Esophagus squamous epithelium (tissue), 5 donors: ENCODE results near the gene F11R. TPM values are rescaled to one million over a fixed set of nuclear protein-coding genes. Genes with fewer than 3 reads are reported as not detected.
"Not testable (repeated sequence)": the region's sequence is repeated elsewhere in the genome, so short reads cannot be mapped to it uniquely, and the experiment has no call there.

Experiments used
- DNase-seq: peaks from one replicate; lab custom pipeline; 2025; lab: John Stamatoyannopoulos, UW
- H3K27ac ChIP-seq, 4 donors: fragments of 200-600 bp; sonication (generic); one replicate each; pipeline ENCODE4 v1.5.1; 2016 to 2019; ENCODE audit warnings: mild to moderate bottlenecking in 1 of 4
- H3K27me3 ChIP-seq, 4 donors: fragments of 200-600 bp; sonication (generic); 1 replicate in 3 of 4; 2 replicates in 1 of 4; pipeline versions ENCODE4 v1.5.1 to v1.6.0; 2017 to 2021; ENCODE audit warnings: antibody characterized with exemption in 1 of 4
- H3K36me3 ChIP-seq, 3 donors: fragments of 200-600 bp; sonication (generic); one replicate each; pipeline ENCODE4 v1.5.1; 2016 to 2019
- H3K4me1 ChIP-seq, 3 donors: fragments of 200-600 bp; sonication (generic); one replicate each; pipeline ENCODE4 v1.5.1; 2017 to 2019
- H3K4me3 ChIP-seq, 4 donors: fragments of 200-600 bp; sonication (generic); 1 replicate in 3 of 4; 2 replicates in 1 of 4; pipeline ENCODE4 v1.5.1; 2016 to 2019; ENCODE audit warnings: mild to moderate bottlenecking in 2 of 4, moderate library complexity in 1 of 4
- H3K9me3 ChIP-seq, 3 donors: fragments of 200-600 bp; sonication (generic); one replicate each; pipeline ENCODE4 v1.5.1; 2016 to 2019
- POLR2A ChIP-seq, 4 donors: fragments of 450-650 bp; IDR thresholded peaks; one replicate each; pipeline ENCODE4 v1.6.1; 2017; ENCODE audit warnings: antibody characterized with exemption in 4 of 4, mild to moderate bottlenecking in 4 of 4, moderate library complexity in 3 of 4
- WGBS, 2 donors: methylation state at CpG; one replicate each; pipeline ENCODE4 v1.1.5; 2018; 5-methylcytosine and 5-hydroxymethylcytosine counted together
- intact Hi-C: fragments of 100-400 bp; cut with DNase I; formaldehyde crosslinking; loops from one replicate; pipeline ENCODE4 v1.15.0; 2022
- total RNA-seq, 4 donors: library from RNA; depleted of rRNA; stranded (reverse); fragments of >200 nt; gene quantifications; one replicate each; pipeline ENCODE4 v1.1.0, GENCODE V29; 2016
- TF ChIP-seq, protein P1 (sequence below), 6 experiments: fragments of 450-650 bp in 4 of 6; fragments of 200-600 bp in 2 of 6; sonication (generic) in 2 of 6; IDR thresholded peaks; one replicate each; pipeline ENCODE4 v1.5.1; 2016 to 2019; ENCODE audit warnings: antibody characterized with exemption in 6 of 6, mild to moderate bottlenecking in 4 of 6, moderate library complexity in 4 of 6
- donor health status: DM: yes; HTN: yes; CAD: no.

The F11R gene
- total RNA-seq, 4 donors from 2014 or later = 84.9 to 108 (median 94.2) TPM

DNA sequence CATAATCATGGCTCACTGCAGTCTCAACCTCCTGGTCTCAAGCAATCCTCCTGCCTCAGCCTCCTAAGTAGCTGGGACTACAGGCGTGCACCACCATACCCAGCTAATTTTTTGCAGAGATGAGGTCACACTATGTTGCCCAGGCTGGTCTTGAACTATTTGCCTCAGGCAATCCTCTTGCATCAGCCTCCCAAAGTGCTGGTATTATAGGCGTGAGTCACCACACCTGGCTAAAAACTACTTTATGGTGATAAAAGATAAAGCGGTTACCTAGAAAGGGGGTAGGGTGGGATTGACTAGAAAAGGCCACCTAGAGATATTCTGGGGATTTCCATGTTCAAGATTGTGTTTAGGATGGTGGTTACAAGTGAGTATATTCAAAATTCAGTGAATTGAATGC lies 12.8 kb upstream of the F11R start:
- no peaks in the 10 kb centered on the region for H3K27me3 ChIP-seq
- H3K9me3 ChIP-seq = no peaks in the 10 kb centered on the region
- no peak for DNase-seq
- peaks cover 0 to 27% (median 8%) of the 10 kb centered on the region in 3 donors for H3K4me1 ChIP-seq
- H3K27ac ChIP-seq = no peak overlapping the region
- no peak overlapping the region for H3K4me3 ChIP-seq
- 52 to 63% methylated on average over 2 to 3 of the region's 3 CpGs for WGBS, 2 donors
- intact Hi-C loops = loop anchor here (10.0 kb wide), 1 partner anchor 61 kb away; the partner anchor contains the start of gene KLHDC9
- TF ChIP-seq, protein P1, sequence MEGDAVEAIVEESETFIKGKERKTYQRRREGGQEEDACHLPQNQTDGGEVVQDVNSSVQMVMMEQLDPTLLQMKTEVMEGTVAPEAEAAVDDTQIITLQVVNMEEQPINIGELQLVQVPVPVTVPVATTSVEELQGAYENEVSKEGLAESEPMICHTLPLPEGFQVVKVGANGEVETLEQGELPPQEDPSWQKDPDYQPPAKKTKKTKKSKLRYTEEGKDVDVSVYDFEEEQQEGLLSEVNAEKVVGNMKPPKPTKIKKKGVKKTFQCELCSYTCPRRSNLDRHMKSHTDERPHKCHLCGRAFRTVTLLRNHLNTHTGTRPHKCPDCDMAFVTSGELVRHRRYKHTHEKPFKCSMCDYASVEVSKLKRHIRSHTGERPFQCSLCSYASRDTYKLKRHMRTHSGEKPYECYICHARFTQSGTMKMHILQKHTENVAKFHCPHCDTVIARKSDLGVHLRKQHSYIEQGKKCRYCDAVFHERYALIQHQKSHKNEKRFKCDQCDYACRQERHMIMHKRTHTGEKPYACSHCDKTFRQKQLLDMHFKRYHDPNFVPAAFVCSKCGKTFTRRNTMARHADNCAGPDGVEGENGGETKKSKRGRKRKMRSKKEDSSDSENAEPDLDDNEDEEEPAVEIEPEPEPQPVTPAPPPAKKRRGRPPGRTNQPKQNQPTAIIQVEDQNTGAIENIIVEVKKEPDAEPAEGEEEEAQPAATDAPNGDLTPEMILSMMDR (IDR thresholded peaks at IDR 0.05) = no peak
- TF ChIP-seq POLR2A (IDR thresholded peaks at IDR 0.05) = no peak
- no peaks in the 10 kb centered on the region for H3K36me3 ChIP-seq

- WGBS, 2 donors = 67 to 100% methylated on average over 1 of the region's 1 CpG
Observed at GRCh38 chr1:161032409-161032808, 11.5 kb upstream of the F11R start.

DNA sequence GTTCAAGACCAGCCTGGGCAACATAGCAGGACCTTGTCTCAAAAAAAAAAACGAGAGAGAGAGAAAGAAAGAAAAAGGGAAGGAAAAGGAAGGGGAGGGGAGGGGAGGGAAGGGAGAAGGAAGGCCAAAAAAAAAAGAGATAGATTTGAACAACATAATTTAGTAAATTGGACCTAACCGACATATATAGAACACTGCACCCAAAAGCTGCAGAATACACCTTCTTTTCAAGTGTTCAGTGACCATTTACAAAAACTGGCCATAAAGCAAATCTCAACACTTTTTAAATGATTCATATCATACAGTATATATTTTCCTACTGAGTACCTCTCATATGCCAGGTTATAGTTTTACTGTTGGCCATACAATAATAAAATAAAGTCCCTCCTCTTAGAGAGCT lies 10.9 kb upstream of the F11R start:
- Histone ChIP-seq H3K9me3 (no peaks in the 10 kb centered on the region), H3K27me3 (no peaks in the 10 kb centered on the region), H3K27ac (no peak overlapping the region), H3K4me1 (peaks cover 0 to 8% (median 0%) of the 10 kb centered on the region in 3 donors), H3K36me3 (no peaks in the 10 kb centered on the region), H3K4me3 (no peak overlapping the region)
- no peak for TF ChIP-seq POLR2A (IDR thresholded peaks at IDR 0.05)
- TF ChIP-seq, protein P1 (IDR thresholded peaks at IDR 0.05) = no peak
- 60 to 71% methylated on average over 2 of the region's 2 CpGs for WGBS, 2 donors
- DNase-seq = no peak
- intact Hi-C loops = loop anchor here (10.0 kb wide), 1 partner anchor 63 kb away; the partner anchor contains the start of gene KLHDC9

More at GRCh38 chr1:161032409-161032808, 11.5 kb upstream of the F11R start:
- no peak for DNase-seq
- Histone ChIP-seq H3K4me1 (peaks cover 0 to 13% (median 1%) of the 10 kb centered on the region in 3 donors), H3K27me3 (no peaks in the 10 kb centered on the region), H3K4me3 (no peak overlapping the region), H3K27ac (no peak overlapping the region), H3K36me3 (no peaks in the 10 kb centered on the region), H3K9me3 (no peaks in the 10 kb centered on the region)
- TF ChIP-seq, protein P1 (IDR thresholded peaks at IDR 0.05) = no peak
- TF ChIP-seq POLR2A (IDR thresholded peaks at IDR 0.05) = no peak
- intact Hi-C loops = loop anchor here (10.0 kb wide), 1 partner anchor 62 kb away; the partner anchor contains the start of gene KLHDC9

DNA sequence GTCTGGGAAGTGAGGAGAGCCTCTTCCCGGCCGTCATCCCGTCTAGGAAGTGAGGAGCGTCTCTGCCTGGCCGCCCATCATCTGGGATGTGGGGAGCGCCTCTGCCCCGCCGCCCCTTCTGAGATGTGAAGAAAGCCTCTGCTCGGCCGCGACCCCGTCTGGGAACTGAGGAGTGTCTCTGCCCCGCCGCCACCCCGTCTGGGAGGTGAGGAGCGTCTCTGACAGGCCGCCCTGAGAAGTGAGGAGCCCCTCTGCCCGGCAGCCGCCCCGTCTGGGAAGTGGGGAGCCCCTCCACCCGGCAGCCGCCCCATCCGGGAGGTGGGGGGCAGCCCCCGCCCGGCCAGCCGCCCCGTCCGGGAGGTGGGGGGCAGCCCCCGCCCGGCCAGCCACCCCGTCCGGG lies 8.5 kb upstream of the F11R start:
- H3K36me3 ChIP-seq, DNase-seq, H3K4me1 ChIP-seq, H3K27ac ChIP-seq, intact Hi-C loops, H3K4me3 ChIP-seq, H3K9me3 ChIP-seq, H3K27me3 ChIP-seq: not testable (repeated sequence)
- WGBS, 2 donors = no CpG with 5 or more reads among the region's 32 CpGs

DNA sequence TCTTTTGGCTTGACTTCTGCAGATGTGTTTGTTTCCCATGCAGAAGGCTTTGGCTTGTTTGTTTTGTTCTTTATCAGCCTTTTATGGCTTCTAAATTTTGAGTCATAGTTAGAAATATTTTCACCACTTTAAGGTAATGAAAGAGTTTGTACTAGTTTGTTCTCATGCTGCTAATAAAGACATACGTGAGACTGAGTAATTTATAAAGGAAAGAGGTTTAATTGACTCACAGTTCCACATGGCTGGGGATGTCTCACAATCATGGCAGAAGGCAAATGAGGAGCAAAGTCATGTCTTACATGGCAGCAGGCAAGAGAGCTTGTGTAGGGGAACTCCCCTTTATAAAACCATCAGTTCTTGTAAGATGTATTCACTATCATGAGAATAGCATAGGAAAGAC lies 6.0 kb upstream of the F11R start:
- 25 to 60% methylated on average over 1 of the region's 1 CpG for WGBS, 2 donors
- H3K36me3 ChIP-seq, H3K4me3 ChIP-seq, intact Hi-C loops, H3K27me3 ChIP-seq, H3K9me3 ChIP-seq, H3K4me1 ChIP-seq, DNase-seq, H3K27ac ChIP-seq: not testable (repeated sequence)

DNA sequence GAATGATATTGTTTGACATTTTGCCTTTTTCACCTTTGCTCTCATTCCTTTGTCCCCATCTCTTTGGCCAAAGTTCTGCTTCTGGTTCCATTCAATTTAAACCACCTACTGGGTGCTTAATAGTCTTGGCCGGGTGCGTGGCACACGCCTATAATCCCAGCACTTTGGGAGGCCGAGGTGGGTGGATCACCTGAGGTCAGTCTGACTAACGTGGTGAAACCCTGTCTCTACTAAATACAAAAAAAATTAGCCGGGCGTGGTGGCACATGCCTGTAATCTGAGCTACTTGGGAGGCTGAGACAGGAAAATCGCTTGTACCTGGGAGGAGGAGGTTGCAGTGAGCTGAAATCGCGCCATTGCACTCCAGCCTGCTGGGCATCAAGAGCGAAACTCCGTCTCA lies 1.5 kb upstream of the F11R start:
- Histone ChIP-seq H3K4me1 (peaks cover 23 to 53% (median 26%) of the 10 kb centered on the region in 3 donors), H3K27ac (peak overlapping the region; percentile 90 to 99 (median 97)), H3K27me3 (peaks cover 0 to 10% (median 0%) of the 10 kb centered on the region in 4 donors)
- DNase-seq, intact Hi-C loops, H3K4me3 ChIP-seq, H3K36me3 ChIP-seq, H3K9me3 ChIP-seq: not testable (repeated sequence)
- WGBS, 2 donors = 47 to 66% methylated on average over 11 to 12 of the region's 12 CpGs

DNA sequence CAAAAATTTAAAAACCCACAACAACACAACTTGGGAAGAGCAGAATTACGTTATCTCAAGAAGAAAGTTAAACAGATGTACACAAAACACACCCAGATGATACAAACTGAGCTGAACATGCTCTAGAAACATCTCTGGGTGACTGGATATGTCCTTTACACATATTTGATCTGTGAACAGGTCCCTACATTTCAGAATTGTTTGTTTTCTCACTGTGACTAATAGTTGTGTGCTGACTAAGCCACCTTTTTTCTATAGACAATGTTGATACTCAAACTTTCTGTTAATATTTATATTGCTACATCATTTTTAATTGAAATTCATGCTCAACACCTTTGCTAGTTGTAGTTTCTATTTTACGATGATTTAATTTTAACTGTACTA lies 1.0 kb upstream of the F11R start:
- peak overlapping the region in 3 of 4 donors; percentile 55 to 80 (median 76) for H3K4me3 ChIP-seq
- peaks cover 25 to 57% (median 26%) of the 10 kb centered on the region in 3 donors for H3K4me1 ChIP-seq
- intact Hi-C loops = no loop called here
- peaks cover 0 to 10% (median 0%) of the 10 kb centered on the region in 4 donors for H3K27me3 ChIP-seq
- no peak for TF ChIP-seq POLR2A (IDR thresholded peaks at IDR 0.05)
- TF ChIP-seq, protein P1 (IDR thresholded peaks at IDR 0.05) = no peak
- no peak for DNase-seq
- H3K36me3 ChIP-seq = no peaks in the 10 kb centered on the region
- peak overlapping the region; percentile 90 to 99 (median 97) for H3K27ac ChIP-seq
- H3K9me3 ChIP-seq = no peaks in the 10 kb centered on the region
- WGBS, 2 donors = 38 to 45% methylated on average over 2 of the region's 2 CpGs
